ENCODE results near the gene NLRP3.

The NLRP3 gene

DNA sequence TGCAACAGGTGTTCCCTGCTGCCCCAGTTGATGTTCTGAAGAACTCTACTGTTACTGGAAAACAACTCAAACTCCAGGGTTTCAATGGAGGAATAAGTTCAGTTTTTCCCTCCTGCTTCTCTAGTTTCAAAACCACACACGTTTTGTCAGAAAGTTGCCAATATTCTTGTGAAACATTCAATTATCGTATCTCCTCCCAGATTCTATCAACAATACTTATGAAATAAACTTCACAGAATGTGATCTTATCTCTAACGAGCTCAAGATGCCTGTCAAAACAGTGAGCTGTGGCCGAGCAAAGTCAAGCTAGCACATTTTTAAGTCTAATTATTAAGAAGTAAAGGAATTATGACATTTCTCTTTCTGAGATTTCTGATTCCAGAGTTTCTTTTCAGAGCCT, 37.3 kb downstream of the NLRP3 start:
- TF ChIP-seq, protein P1, sequence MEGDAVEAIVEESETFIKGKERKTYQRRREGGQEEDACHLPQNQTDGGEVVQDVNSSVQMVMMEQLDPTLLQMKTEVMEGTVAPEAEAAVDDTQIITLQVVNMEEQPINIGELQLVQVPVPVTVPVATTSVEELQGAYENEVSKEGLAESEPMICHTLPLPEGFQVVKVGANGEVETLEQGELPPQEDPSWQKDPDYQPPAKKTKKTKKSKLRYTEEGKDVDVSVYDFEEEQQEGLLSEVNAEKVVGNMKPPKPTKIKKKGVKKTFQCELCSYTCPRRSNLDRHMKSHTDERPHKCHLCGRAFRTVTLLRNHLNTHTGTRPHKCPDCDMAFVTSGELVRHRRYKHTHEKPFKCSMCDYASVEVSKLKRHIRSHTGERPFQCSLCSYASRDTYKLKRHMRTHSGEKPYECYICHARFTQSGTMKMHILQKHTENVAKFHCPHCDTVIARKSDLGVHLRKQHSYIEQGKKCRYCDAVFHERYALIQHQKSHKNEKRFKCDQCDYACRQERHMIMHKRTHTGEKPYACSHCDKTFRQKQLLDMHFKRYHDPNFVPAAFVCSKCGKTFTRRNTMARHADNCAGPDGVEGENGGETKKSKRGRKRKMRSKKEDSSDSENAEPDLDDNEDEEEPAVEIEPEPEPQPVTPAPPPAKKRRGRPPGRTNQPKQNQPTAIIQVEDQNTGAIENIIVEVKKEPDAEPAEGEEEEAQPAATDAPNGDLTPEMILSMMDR (IDR thresholded peaks at IDR 0.05; ENCODE audit: low read depth, low read length, missing control alignments): no peak
- H3K4me3 ChIP-seq (ENCODE audit: low read depth, low read length): no peak overlapping the region
- in situ Hi-C loops (cut with HindIII; ENCODE audit: low sequenced_read_pairs): no loop called here
- DNase-seq (ENCODE audit: low read depth): no peak

DNA sequence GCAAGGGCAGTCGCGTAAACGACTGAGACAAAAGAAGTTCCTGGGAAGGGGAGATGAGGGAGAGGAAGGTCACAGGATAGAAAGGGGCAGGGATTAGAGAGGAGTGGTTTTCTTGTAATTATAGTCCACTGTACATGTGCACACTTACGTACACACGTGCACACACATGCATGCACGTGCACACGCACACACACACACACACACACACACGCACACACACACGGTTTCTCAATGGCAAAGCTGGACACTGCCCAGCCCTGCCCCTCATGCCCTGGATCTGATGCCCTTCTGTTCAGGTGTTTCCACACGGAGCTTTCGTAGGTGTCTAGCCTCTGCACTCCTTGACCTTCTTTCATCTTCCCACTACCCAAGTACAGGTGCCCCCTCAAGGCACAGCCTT, 38.0 kb downstream of the NLRP3 start:
- no peak for DNase-seq (ENCODE audit: low read depth)
- TF ChIP-seq, protein P1 (IDR thresholded peaks at IDR 0.05; ENCODE audit: low read depth, low read length, missing control alignments): no peak
- H3K4me3 ChIP-seq (ENCODE audit: low read depth, low read length): no peak overlapping the region
- in situ Hi-C loops (cut with HindIII; ENCODE audit: low sequenced_read_pairs): no loop called here

DNA sequence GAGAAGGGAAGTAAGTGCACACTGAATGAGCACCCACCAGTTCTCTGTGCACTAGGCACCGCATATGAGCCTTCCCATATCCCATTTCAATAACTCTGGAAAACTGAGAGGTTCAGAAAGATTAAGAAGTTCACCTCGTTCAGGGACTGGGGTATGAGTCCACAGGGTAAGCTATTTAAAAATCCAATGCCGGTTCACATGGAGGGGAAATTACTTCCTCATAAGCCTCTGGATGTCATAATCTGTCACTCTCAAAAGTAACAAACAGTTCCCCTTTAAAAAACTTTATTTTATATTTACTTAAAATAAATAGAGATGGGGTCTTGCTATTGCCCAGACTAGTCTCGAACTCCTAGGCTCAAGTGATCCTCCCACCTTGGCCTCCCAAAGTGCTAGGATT, 40.0 kb downstream of the NLRP3 start:
- DNase-seq (ENCODE audit: low read depth): no peak
- TF ChIP-seq, protein P1 (IDR thresholded peaks at IDR 0.05; ENCODE audit: low read depth, low read length, missing control alignments): no peak
- H3K4me3 ChIP-seq (ENCODE audit: low read depth, low read length): no peak overlapping the region
- in situ Hi-C loops (cut with HindIII; ENCODE audit: low sequenced_read_pairs): no loop called here

DNA sequence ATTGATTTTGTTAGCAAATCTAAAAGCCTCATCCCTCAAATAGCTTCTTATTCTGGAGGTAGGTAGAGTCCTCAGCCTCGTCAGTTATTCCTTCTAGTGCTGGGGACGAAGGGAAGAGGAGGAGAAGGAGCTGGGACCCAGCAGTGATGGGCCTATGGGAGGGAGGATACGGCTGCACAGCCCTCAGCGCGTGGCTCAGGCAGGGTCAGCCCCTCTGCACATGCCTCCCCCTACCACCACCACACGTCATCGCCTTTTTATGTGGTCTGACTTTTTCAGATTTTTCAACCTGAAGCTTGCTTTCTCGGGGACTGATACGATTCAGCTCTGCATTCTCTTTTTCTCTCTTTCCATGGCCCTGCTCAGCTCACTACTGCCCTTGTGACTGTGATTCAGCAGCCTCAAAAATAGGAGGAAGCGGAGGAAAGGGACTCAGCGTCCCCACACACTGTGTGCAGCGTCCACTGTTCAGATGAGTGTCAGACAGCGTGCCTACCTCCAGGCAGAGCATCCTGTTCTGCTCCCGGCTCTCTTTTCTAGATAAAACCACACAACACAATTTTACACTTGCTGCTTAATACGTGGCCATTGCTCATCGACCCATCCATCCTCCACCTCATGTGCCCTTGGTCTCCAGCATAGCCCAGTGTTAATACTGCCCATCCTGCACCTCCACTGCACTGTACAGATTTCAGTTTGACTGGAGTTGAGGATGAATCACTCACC, 41.1 kb downstream of the NLRP3 start:
- H3K4me3 ChIP-seq (ENCODE audit: low read depth, low read length): no peak overlapping the region

DNA sequence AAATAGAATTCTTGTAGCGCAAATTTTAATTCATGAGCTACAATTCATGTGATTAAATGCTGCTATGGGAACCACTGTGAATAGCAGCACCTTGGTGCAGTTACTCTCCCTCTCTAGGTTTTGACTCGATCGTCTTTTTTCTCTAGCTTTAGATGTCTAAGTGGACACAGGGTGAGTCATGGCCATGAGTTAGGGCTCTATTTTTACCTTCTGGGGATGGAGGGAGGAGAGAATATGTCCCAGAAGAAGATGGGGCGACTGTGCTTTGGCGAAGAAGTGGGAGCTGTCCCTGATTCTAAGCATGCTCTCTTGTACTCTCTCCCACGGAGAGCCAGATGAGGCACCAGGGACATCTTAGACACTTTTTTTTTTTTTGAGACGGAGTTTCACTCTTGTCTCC, 43.5 kb downstream of the NLRP3 start:
- in situ Hi-C loops (cut with HindIII; ENCODE audit: low sequenced_read_pairs): no loop called here
- no peak for DNase-seq (ENCODE audit: low read depth)
- no peak overlapping the region for H3K4me3 ChIP-seq (ENCODE audit: low read depth, low read length)
- TF ChIP-seq, protein P1 (IDR thresholded peaks at IDR 0.05; ENCODE audit: low read depth, low read length, missing control alignments): no peak

More for the DNA sequence above, 41.1 kb downstream of the NLRP3 start:
- in situ Hi-C loops (cut with HindIII; ENCODE audit: low sequenced_read_pairs): no loop called here
- TF ChIP-seq, protein P1 (IDR thresholded peaks at IDR 0.05; ENCODE audit: low read depth, low read length, missing control alignments): no peak
- no peak for DNase-seq (ENCODE audit: low read depth)

DNA sequence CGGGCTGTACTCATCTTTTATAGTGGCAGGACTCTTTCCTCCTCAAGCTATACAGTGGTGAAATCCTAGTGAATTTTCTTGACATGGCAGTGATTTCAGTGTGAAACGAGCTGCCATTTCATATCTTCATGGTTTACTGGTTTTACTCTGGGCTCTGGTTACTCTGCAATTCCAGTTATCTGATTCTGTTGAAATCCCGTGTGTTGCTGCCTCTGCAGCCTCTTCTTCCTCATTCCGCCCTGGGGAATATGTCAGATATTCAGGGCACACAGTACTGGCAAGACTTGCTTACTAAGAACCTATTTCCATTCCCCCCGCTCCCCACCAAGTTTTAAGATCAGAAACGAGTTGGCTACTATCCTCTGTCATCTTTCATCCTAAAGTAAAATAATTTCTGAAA, 49.8 kb downstream of the NLRP3 start:
- DNase-seq (ENCODE audit: low read depth): no peak
- TF ChIP-seq, protein P1 (IDR thresholded peaks at IDR 0.05; ENCODE audit: low read depth, low read length, missing control alignments): no peak
- no peak overlapping the region for H3K4me3 ChIP-seq (ENCODE audit: low read depth, low read length)
- in situ Hi-C loops (cut with HindIII; ENCODE audit: low sequenced_read_pairs): no loop called here
